KMS-11 (cell line): ENCODE results near the gene PLEKHA4.

Experiments
- H2AFZ ChIP-seq: fragments of 200-600 bp; sonication (generic); 2 replicates; pipeline ENCODE4 v1.6.1; 2016; ENCODE audit warnings: antibody characterized with exemption, mixed run types, low read depth
- H3K27ac ChIP-seq: fragments of 200-600 bp; sonication (generic); 2 replicates; pipeline ENCODE4 v1.6.1; 2016; ENCODE audit warnings: mild to moderate bottlenecking, mixed run types
- H3K27me3 ChIP-seq: fragments of 200-600 bp; sonication (generic); 2 replicates; pipeline ENCODE4 v1.6.1; 2017; ENCODE audit warnings: mild to moderate bottlenecking, low read depth, mixed run types, moderate library complexity; ENCODE audit not compliant: insufficient read depth
- H3K36me3 ChIP-seq: fragments of 200-600 bp; sonication (generic); 2 replicates; pipeline ENCODE4 v1.6.1; 2017; ENCODE audit warnings: mild to moderate bottlenecking, mixed run types; ENCODE audit not compliant: insufficient read depth
- H3K4me1 ChIP-seq: fragments of 200-600 bp; sonication (generic); 2 replicates; pipeline ENCODE4 v1.6.1; 2016; ENCODE audit warnings: mild to moderate bottlenecking, low read depth, mixed run types; ENCODE audit not compliant: poor library complexity, severe bottlenecking
- H3K4me2 ChIP-seq: fragments of 200-600 bp; sonication (generic); 2 replicates; pipeline ENCODE4 v1.7.0; 2016; ENCODE audit warnings: mild to moderate bottlenecking, mixed run types
- H3K4me3 ChIP-seq: fragments of 200-600 bp; sonication (generic); IDR thresholded peaks from 2 replicates; pipeline ENCODE4 v1.6.1; 2017; ENCODE audit warnings: low read depth, low read length, mixed read lengths; ENCODE audit not compliant: insufficient read depth
- H3K79me2 ChIP-seq: fragments of 200-600 bp; sonication (generic); 2 replicates; pipeline ENCODE4 v1.6.1; 2016; ENCODE audit warnings: low read depth, mixed run types; ENCODE audit not compliant: insufficient read depth
- H3K9ac ChIP-seq: fragments of 200-600 bp; sonication (generic); 2 replicates; pipeline ENCODE4 v1.6.1; 2016; ENCODE audit warnings: mild to moderate bottlenecking, mixed run types
- H4K20me1 ChIP-seq: fragments of 200-600 bp; sonication (generic); 2 replicates; pipeline ENCODE4 v1.6.1; 2016; ENCODE audit warnings: mild to moderate bottlenecking, mixed run types; ENCODE audit not compliant: insufficient read depth
- CTCF ChIP-seq: fragments of 200-600 bp; sonication (generic); conservative IDR thresholded peaks from 2 replicates; pipeline ENCODE4 v1.6.1; 2017; ENCODE audit warnings: low read depth, mild to moderate bottlenecking, antibody characterized with exemption, low read length, moderate library complexity, mixed read lengths

The PLEKHA4 gene

GRCh38 chr19:48845384-48845783 lies 23.0 kb downstream of the PLEKHA4 start:
- H3K27ac ChIP-seq = no peak overlapping the region
- H4K20me1 ChIP-seq = no peaks in the 10 kb centered on the region
- H3K9ac ChIP-seq = no peak overlapping the region
- H3K36me3 ChIP-seq = no peaks in the 10 kb centered on the region
- H3K4me1 ChIP-seq = peaks cover 6% of the 10 kb centered on the region
- H2AFZ ChIP-seq = no peak overlapping the region
- TF ChIP-seq CTCF = no peak
- no peak overlapping the region for H3K4me2 ChIP-seq
- H3K79me2 ChIP-seq = no peaks in the 10 kb centered on the region
- no peak overlapping the region for H3K4me3 ChIP-seq
- H3K27me3 ChIP-seq = no peaks in the 10 kb centered on the region

- Histone ChIP-seq H2AFZ (no peak overlapping the region), H3K4me2 (no peak overlapping the region)
Measured at GRCh38 chr19:48844472-48844871, 23.9 kb downstream of the PLEKHA4 start.

GRCh38 chr19:48842789-48843162 lies 25.6 kb downstream of the PLEKHA4 start:
- peak; percentile 95 for TF ChIP-seq CTCF
- no peak overlapping the region for H2AFZ ChIP-seq

More at GRCh38 chr19:48844472-48844871, 23.9 kb downstream of the PLEKHA4 start:
- Histone ChIP-seq H3K79me2 (no peaks in the 10 kb centered on the region), H3K27ac (no peak overlapping the region), H3K4me1 (peaks cover 6% of the 10 kb centered on the region), H3K27me3 (no peaks in the 10 kb centered on the region; the same call in 1 of the 2 replicates), H3K36me3 (no peaks in the 10 kb centered on the region), H4K20me1 (no peaks in the 10 kb centered on the region), H3K4me3 (no peak overlapping the region), H3K9ac (no peak overlapping the region)
- no peak for TF ChIP-seq CTCF

GRCh38 chr19:48841571-48841970 lies 26.8 kb downstream of the PLEKHA4 start:
- Histone ChIP-seq H3K4me3 (no peak overlapping the region), H4K20me1 (no peaks in the 10 kb centered on the region), H3K9ac (no peak overlapping the region), H3K36me3 (no peaks in the 10 kb centered on the region), H3K4me1 (peaks cover 7% of the 10 kb centered on the region), H3K27ac (no peak overlapping the region), H3K27me3 (no peaks in the 10 kb centered on the region; the same call in 1 of the 2 replicates), H3K79me2 (no peaks in the 10 kb centered on the region), H3K4me2 (no peak overlapping the region), H2AFZ (no peak overlapping the region)
- TF ChIP-seq CTCF = no peak

More at GRCh38 chr19:48842789-48843162, 25.6 kb downstream of the PLEKHA4 start:
- H3K4me2 ChIP-seq = no peak overlapping the region
- H4K20me1 ChIP-seq = no peaks in the 10 kb centered on the region
- no peaks in the 10 kb centered on the region for H3K4me1 ChIP-seq
- H3K9ac ChIP-seq = no peak overlapping the region
- no peaks in the 10 kb centered on the region for H3K36me3 ChIP-seq
- H3K79me2 ChIP-seq = no peaks in the 10 kb centered on the region
- H3K27me3 ChIP-seq = no peaks in the 10 kb centered on the region; the same call in 1 of the 2 replicates
- no peak overlapping the region for H3K4me3 ChIP-seq
- no peak overlapping the region for H3K27ac ChIP-seq
